ENCODE data around the gene GLB1L.
A peak's percentile ranks its signal among the peaks of the same experiment; 100 is the strongest.

Gene GLB1L

DNA sequence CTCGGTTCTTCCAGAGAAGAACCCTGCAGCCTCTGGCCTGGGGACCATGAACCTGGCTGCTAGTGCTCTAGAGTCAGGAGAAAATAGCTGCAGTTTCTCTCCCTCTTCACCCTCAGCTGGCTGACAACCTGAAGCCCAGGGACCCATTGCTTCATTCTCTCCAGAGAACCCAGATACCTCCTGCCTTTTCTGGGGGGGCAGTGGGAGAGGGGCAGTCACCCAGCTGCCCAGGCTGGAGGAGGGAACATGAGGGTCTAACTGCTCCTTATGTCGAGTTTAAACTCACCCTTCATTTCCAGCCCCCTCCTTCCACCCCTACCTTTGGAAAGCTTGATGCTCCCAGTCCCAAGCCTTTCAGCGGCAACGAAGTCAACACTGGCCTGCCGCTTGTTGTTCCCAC, 46.3 kb downstream of the GLB1L start:
- H3K4me1 Mint-ChIP-seq = no peaks in the 10 kb centered on the region
- no peaks in the 10 kb centered on the region for H3K9me3 Mint-ChIP-seq
- H3K36me3 Mint-ChIP-seq = no peaks in the 10 kb centered on the region
- H3K4me3 Mint-ChIP-seq = no peak overlapping the region
- no peak for ATAC-seq
- peaks cover 13% of the 10 kb centered on the region for H3K27me3 Mint-ChIP-seq
- H3K27ac Mint-ChIP-seq = no peak overlapping the region

DNA sequence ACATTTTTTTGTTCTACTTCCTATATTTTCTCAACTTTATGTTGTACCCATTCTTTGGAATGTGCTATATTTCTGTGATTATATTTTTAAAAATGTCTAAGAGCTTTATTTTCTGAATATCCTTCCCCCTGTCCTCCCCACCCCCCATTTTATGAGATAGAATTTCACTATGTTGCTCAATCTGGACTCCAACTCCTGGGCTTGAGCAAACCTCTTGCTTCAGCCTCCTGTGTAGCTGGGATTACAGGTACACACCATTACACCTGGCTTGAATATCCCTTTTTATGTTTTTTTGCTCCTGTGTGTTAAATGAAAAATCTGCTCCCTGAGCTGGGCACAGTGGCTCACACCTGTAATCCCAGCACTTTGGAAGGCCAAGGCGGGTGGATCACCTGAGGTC, 47.9 kb downstream of the GLB1L start:
- no peaks in the 10 kb centered on the region for H3K4me1 Mint-ChIP-seq
- no peaks in the 10 kb centered on the region for H3K36me3 Mint-ChIP-seq
- no peak for ATAC-seq
- peaks cover 13% of the 10 kb centered on the region for H3K27me3 Mint-ChIP-seq
- no peak overlapping the region for H3K27ac Mint-ChIP-seq
- H3K9me3 Mint-ChIP-seq = no peaks in the 10 kb centered on the region
- no peak overlapping the region for H3K4me3 Mint-ChIP-seq

DNA sequence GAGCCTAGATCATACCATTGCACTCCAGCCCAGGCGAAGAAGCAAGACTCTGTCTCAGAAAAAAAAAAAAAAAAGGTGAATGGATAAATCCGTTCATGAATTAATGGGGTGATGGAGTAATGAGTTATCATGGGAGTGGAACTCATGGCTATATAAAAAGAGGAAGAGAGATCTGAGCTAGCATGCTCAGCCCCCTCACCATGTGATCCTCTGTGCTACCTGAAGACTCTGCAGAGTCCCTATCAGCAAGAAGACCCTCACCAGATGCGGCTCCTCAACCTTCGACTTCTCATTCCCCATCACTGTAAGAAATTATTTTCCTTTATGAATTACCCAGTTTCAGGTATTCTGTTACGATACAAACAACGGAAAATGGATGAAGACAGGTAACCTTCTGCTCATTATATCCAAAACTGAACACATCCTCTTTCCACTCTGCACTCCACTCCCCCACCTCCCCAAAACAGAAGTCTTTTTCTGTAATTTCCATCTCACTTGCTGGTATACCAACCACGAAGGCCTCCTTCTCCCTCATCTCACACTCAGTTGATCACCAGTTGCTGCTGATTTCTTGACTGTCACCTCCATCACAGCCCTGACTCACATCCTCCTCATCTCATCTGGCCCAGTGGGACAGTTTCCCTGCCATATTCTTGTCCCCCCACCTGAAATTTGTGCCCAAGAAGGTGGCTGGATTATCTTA, 58.3 kb downstream of the GLB1L start:
- peak; percentile 95 for ATAC-seq
- no peaks in the 10 kb centered on the region for H3K27me3 Mint-ChIP-seq
- H3K4me1 Mint-ChIP-seq = peaks cover 29% of the 10 kb centered on the region
- H3K9me3 Mint-ChIP-seq = no peaks in the 10 kb centered on the region
- peak overlapping the region; percentile 84 for H3K27ac Mint-ChIP-seq
- H3K4me3 Mint-ChIP-seq = peak overlapping the region; percentile 1
- H3K36me3 Mint-ChIP-seq = peaks cover 27% of the 10 kb centered on the region
